Anterior cingulate cortex (tissue), 58 donors: ENCODE data around the gene GLRX2.
"Not testable (repeated sequence)": the region's sequence is repeated elsewhere in the genome, so short reads cannot be mapped to it uniquely, and the experiment has no call there.

Experiments
- DNase-seq, 58 donors: peaks; one replicate each; lab custom pipeline; 2025; lab: John Stamatoyannopoulos, UW

Gene GLRX2, protein sequence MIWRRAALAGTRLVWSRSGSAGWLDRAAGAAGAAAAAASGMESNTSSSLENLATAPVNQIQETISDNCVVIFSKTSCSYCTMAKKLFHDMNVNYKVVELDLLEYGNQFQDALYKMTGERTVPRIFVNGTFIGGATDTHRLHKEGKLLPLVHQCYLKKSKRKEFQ

DNA sequence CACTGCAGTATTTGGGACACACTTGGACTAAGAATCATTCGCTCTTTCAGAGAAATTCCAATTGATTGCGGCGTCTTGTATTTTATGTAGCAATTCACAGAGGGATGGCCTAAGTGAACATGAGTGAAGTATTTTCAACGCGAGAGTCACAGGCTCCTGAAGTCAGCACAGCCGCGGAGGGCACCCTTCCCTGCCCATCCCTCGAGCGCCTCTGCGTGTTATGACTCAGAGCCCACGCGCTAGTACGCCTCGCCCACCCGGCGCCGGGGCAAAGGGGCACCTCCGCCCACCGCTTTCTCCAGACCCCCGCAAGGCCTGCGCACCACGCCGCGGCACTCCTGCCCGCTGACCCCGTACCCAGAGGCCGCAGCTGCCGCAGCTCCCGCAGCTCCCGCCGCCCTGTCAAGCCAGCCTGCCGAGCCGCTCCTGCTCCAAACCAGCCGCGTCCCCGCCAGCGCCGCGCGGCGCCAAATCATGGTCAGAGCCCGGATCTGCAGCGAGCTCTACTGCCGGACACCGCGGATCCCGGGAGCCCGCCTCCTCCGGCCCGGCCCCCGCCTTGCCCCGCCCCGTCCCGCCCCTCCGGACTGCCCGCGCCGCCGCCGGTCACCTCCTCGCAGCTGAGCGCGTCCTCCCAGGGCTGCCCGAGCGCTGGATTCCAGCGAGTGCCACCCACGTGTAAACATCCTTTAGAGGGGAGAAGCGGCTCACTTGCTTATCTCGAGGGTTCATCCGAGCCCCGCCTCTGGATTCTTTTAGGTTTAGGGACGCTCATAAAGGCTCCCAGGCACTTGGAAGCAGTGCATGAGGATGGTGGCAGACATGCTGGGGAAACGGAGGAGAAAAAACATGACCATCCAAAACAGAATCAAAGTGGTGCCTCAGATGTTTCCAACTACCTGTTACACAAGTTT is at the start of gene GLRX2:
GLRX2 (minus strand) TSS at position 508 of the 914 bp plus-strand sequence; CDS start at position 476, 32 bp downstream.
- peak; percentile 19 to 93 (median 82) for DNase-seq

DNA sequence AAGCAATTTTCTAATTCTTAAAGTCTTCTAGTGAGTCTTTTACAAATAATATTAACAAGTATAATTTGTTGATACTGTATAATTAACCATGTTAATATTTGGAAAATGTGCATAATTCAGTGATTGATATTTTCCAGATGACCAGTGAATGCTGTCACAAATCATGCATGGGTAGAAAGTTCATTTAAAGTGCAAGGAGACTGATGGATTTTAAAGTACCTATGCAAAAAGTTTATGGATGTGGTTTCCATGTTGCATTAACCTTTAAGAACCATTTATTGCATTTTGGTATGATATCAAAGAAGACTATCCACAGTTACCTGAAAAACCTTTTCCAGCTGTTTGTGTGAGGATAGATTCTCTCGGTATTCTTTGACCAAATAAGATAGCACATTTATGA is 39.8 kb upstream of the GLRX2 start:
- DNase-seq: no peak

DNA sequence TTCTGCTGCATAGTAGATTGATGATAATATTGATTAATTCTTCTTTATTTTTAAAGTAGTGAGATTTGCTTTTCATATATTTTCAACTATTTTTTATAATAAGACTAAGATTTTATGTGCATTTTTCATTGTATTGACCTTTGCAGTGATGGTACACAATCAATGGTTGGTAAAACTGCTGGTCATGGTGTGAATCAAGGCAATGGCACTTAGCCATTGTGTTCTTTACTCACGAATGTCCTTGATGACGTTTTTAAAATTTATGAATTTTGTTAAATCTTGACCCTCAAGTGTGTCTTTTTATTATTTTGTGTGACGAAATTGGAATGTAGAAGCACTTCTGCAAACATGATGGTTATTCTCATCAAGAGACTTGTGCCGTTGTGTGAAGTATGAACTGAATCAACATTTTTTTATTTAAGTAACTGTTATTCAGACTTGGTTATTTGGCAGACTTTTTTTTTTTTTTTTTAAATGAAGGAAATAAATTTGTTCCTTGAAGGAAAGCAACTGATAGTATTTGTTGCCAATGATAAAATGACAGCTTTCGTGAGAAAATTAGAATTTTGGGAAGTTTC is 39.2 kb upstream of the GLRX2 start:
- no peak for DNase-seq

DNA sequence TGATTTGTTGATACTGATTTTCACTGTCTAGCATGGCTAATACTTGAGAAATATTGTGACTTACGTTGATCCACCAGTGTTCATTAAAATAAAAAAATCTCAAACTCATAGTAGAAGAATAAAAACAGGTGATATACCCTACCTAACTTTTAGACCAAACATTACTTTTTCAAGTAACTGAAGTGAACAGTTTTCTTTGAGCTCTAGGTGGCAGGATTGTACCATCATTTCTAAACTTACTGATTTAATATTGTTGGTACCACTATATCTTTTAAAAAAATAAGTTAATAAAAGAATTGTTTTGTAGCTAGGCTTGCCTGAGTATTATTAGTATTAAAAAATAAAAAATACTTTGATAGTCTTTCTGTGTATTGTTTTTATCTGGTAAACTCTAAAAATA is 38.1 kb upstream of the GLRX2 start:
- DNase-seq: peak in 1 of 58 donors; percentile 9

DNA sequence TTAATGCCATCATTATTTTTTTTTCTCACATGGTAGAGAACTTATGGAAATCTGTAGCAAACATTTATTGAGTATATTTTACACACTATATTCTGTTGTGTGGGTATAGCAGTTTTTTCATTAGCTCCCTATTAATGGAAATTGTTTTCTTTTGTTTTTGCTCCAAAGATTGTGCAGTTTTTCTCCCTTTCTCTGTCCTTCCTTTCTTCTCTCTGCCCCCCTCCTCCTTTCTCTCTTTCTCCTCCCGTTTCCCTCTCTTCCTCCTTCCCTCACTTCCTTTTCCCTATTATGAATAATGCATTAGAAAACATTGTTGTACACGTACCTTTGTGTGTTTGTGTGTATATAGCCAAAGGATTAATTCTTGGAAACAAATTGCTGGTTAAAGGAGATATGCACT is 37.2 kb upstream of the GLRX2 start:
- DNase-seq: no peak

DNA sequence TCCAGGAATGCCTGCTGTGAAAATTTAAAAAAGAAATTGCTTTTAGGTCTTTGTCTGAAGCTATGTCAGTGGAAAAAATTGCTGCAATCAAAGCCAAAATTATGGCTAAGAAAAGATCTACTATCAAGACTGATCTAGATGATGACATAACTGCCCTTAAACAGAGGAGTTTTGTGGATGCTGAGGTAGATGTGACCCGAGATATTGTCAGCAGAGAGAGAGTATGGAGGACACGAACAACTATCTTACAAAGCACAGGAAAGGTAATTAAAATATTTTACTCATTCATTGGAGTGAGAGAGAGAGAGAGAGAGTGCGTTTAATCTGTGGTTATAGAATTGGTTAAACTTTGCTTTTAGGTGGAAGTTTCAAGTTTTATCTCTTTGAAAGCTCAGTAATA is 36.6 kb upstream of the GLRX2 start:
- no peak for DNase-seq

DNA sequence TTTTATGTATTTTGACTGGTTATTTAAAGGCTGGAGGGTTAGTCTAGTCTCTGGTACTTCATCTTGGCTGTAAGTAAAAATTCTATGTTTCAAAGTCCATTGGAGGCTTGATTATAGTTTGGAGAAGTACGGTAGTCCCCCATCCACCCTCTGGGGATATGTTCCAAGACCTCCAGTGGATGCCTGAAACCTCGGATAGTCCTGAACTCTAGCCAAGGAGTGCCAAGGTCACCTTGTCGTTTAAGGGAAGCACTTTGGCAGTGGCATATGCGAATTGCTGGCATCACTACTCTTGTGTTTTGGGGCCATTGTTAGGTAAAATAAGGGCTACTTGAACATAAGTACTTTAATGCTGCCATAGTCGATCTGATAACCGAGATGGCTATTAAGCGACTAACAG is 35.0 kb upstream of the GLRX2 start:
- DNase-seq: no peak

DNA sequence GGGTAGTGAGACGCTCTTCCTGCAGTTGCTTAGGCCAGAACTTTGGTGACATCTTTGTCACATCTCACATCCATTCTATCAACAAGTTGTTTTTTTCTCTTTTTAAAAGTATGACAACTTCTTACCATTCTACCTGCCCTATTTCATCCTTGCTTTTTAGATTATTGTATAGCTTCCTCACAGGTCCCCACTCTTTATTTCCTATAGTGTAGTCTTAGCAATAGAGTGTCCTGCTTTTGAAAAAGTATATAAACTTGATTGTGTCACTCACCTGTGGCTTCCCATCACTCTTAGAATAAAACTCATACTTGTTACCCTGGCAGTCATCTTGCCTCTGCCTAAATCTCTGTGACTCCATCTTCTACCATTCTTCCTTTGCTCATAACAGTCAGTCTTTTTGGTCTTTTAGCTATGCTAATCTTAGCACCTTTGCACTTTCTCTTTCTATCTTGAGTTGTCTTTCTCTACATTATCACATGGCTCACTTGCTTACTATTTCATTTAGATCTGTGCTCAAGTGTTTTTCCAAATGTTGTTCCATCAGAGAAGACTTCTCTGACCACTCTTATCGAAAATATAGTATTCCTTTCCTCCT is 26.1 kb upstream of the GLRX2 start:
- DNase-seq: no peak

DNA sequence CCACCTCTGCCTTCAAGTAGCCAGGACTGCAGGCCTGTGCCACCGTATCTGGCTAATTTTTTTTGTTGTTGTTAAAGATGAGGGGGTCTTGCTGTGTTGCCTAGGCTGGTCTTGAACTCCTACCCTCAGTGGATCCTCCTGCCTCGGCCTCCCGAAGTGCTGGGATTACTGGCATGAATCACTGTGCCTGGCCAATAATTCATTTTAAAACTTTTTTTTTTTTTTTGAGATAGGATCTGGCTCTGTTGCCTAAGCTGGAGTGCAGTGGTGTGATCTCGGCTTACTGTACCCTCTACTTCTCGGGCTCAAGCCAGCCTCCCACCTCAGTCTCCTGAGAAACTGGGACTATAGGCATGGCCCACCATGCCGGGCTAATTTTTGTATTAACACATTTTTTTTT is 20.2 kb upstream of the GLRX2 start:
- DNase-seq: no peak

DNA sequence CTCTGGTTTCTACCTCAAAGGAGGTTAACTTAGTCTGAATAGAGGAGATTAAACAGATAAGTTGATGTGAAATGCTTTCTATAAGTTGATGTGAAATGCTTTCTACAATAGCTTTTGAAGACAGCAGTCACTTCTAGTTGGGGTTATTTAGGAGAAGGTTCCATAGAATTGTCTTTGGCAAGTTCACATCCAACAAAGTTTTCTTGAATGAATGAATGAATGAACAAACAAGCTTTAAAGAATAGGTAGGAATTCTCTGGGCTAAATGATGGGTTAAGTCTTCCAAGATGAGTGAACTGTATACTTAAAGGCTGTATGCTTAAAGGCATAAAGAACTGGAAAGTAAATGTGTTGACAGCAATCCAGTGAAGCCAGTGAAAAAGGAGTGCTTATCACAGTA is 18.5 kb upstream of the GLRX2 start:
- DNase-seq: no peak

DNA sequence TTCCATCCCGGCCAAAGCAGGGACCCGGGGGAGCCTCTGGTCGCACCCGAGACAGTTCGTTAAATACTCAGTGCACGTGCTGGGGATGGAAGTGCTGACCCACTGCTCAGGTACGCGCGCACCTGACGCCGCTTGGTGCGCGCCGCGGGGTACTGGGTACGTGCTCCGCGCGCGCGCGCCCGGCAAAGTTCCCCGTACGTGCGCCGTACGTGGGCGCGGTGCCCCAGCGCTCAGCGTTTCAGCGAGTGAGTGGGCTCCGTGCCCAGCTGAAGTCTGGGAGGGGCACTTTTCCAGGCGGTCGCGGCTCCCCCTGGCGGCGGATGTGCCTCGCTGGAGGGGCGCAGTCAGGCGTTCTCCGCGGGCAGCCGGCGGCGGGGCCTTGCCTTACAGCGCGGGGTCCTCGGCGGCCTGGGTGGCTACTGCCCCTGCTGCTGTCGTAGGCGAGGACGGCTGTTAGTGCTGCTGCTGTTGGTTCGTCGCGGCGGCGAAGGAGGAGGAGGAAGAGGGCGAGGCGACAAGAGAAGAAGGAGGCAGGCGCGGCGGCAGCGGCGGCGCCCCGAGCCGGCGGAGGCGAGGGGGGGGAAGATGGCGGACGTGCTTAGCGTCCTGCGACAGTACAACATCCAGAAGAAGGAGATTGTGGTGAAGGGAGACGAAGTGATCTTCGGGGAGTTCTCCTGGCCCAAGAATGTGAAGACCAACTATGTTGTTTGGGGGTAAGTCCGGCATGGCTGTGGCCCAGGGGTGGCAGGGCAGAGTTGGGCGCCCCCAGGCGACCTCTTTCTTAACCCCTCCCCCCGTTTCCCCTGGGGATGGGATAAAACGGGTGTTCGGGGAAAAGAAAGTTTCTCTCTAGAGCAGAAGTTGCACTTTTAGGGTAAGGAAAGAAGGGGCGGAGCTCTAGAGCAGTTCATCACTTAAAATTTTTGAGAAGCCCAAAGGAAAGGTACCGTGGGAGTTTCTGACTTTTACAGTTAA is 16.7 kb upstream of the GLRX2 start, which contains the start of gene CDC73:
CDC73 (plus strand) TSS at position 416 of the 978 bp plus-strand sequence; CDS start at position 586, 170 bp downstream.
- DNase-seq: peak; percentile 74 to 99 (median 94)

DNA sequence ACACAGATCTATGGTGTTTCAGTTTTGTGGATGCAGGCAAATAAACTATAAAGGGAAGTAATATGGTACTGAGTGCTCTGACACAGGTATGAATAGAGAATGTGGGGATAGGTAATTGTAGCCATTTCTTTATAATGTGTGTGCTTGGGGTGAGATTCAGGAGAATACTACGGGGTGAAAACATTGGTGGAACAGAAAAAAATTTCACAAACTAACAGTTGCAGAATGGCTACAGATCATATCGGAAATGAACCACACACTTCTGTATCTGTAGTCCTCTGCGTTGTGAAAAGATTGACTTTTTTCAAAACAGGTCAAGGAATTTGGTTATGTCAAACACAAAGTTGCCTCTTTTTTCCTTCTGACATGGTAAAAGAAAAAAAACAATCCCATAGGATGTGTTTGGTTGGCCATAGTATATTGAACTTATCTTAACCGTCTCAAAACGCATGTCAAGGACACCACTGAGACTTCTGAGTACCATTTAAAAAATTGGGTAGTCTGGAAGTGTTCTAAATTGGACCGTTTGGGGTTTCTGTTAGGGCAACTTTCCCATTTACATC is 15.5 kb upstream of the GLRX2 start:
- DNase-seq: no peak

DNA sequence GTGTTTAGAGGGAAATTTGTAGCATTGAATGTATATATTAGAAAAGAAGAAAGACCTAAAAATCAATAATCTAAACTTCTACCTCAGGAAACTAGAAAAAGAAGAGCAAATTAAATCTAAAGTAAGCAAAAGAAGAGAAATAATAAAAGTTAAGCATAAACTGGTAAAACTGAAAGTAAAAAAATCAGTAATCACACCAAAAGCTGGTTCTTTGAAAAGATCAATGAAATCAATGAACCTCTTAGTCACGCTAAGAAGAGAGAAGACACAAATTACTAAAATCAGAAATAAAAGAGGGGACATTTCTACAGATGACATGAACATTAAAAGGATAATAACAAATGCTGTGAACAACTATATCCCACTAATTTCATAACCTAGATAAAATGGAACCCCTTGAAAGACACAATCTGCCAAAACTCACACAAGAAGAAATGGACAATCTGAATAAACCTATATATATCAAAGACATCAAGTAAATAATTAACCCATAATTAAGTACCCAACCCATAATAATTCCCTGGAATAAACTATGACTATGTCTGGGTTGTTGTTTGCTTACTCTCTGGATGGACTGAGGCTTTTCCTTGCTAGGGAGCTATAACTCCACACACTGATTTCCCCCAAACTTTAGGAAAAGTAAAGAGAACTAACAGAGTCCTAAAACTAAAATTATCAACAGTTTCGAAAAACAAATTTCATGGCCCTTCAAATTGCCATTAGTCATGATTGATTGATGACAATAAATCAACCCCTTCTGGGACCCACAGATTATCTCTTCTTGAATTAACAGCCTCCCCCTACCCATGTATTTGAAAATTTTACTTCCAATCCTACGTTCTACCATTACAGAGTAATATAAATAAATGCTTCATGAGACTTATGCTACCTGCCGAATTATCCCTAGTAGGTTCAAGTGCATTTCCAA is 13.9 kb upstream of the GLRX2 start:
- no peak for DNase-seq

DNA sequence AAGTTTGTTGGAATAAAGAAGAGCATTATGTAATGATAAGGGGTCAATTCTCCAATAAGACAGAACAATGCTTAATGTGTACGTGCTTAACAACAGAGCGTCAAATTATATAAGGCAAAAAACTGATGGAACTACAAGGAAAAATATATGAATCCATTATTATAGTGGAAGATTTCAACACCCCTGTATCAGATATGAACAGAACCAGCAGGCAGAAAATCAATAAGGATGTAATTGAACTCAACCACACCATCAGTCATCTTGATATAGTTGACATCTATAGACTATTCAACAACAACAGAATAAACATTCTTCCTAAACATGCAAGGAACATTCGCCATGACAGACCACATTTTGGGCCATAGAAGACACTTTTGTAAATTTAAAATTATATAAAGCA is 13.0 kb upstream of the GLRX2 start:
- DNase-seq: no peak

DNA sequence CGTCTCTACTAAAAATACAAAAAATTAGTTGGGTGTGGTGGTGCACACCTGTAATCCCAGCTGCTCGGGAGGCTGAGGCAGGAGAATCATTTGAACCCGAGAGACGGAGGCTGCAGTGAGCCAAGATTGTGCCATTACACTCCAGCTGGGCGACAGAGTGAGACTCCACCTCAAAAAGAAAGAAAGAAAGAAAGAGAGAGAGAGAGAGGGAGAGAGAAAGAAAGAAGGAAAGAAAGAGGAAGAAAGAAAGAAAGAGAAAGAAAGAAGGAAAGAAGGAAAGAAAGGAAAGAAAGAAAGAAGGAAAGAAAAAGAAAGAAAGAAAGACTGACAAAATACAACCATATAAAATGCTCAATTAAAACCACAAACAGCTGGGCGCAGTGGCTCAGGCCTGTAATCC is 12.0 kb upstream of the GLRX2 start:
- not testable (repeated sequence) for DNase-seq

DNA sequence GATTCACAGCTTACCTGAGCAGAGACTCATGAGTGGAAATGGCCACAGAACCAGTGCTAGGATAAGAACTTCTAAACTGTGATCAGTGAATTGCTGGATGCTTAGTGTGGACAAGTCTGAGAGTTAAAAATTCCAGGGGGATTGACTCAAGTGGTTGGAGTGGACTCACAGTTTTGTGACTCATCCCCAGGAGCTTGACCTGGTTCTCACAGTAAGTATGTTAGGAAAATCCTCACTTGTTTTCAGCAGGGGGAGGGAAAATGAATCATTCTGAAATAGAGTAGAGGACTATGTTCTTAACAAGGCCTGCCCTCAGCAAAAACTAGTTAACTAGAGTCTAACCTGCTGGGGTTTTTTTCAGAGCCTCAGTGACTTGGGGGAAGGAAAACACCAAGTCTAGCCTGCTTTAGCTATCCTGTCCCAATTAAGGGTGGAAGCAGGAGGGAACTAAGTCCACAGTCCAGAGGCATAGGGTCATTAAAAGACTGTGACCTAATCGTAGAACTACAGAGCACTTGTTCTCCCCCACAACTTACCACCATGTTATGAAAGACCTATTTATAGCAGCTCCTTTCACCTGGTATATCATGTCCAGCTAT is 10.5 kb upstream of the GLRX2 start:
- DNase-seq: no peak

DNA sequence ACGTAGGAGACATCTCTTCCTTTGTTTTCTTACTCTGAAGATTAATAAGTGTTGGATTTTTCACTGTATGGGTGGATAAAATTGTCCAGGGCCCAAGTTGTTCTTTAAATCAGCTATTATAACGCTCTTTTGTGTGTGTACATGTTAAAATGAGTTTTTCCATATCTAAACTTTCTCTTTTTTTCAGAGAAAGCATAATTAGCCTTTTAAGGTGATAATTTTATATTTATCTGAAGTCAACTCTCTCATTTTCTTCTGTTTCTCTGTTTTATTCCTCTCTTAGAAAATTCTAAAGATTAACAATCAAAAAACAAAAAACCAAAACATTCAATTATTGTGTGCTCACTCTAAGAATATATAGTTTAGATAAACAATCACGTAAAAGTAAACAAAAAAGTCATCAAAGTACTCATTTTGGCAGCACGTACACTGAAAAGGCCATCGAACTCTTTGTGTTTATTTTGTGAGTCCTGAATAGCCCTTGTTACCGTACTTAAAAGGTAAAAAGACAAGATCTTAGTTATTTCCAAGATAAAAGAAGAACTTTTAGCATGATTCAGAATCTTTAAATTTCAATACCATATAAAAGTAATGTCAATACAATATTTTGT is 9.4 kb upstream of the GLRX2 start:
- no peak for DNase-seq

DNA sequence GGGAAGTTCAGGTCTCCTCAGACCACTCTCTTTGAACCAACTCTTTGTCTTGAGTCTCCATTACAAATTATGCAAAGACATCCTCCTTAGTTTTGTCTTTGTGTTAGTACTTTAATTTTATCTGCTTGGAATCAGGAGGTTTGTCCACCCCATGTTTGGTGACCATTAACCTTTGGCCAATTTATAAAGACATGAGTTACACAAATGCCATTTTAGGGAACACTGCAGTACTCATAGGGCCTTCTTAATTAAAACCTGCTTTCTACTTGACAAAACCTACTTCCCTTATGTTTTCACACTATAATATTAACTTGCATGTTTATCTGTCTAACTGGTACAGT is 8.7 kb upstream of the GLRX2 start:
- DNase-seq: no peak
